HEK293 (cell line): ENCODE measurements around the gene CSNK1G2.
A peak's percentile ranks its signal among the peaks of the same experiment; 100 is the strongest.

Experiments
- CTCF ChIA-PET: fragments of 350-600 bp; formaldehyde crosslinking; extraction: SDS; loops from one replicate; lab custom pipeline; 2021; ENCODE audit warnings: antibody characterized with exemption; lab: Yijun Ruan, JAX
- POLR2A ChIA-PET: fragments of 300-600 bp; formaldehyde crosslinking; extraction: SDS; loops from one replicate; lab custom pipeline; 2020; ENCODE audit warnings: antibody characterized with exemption, inconsistent platforms; lab: Yijun Ruan, JAX
- H3K27ac ChIP-seq: fragments of 200-500 bp; sonication (Bioruptor generic); 2 replicates; pipeline ENCODE4 v1.5.1; 2014; ENCODE audit warnings: low read depth, low read length, control low read depth, inconsistent platforms; ENCODE audit errors: extremely low read depth
- H3K36me3 ChIP-seq, 2 experiments: fragments of 200-500 bp in 1 of 2; sonication (Bioruptor generic) in 1 of 2; 1 replicate in 1 of 2; 2 replicates in 1 of 2; pipeline ENCODE4 v1.5.1; 2014 to 2017; ENCODE audit warnings: inconsistent platforms in 2 of 2, low read length in 2 of 2; ENCODE audit not compliant: control insufficient read depth in 2 of 2, insufficient read depth in 1 of 2
- H3K4me1 ChIP-seq: fragments of 200-500 bp; sonication (Bioruptor generic); 2 replicates; pipeline ENCODE4 v1.5.1; 2014; ENCODE audit warnings: mild to moderate bottlenecking, low read length, inconsistent platforms; ENCODE audit not compliant: control insufficient read depth, insufficient read depth
- H3K4me3 ChIP-seq: 2 replicates; pipeline ENCODE4 v1.5.1; 2011; ENCODE audit warnings: low read depth, mild to moderate bottlenecking, control low read depth, low read length, moderate library complexity
- H3K9me3 ChIP-seq: fragments of 200-500 bp; sonication (Bioruptor generic); 2 replicates; pipeline ENCODE4 v1.5.1; 2014; ENCODE audit warnings: low read depth, low read length, inconsistent platforms; ENCODE audit not compliant: control insufficient read depth, insufficient read depth
- ATF2 ChIP-seq: fragments of 450-650 bp; formaldehyde crosslinking; IDR thresholded peaks from 2 replicates; pipeline ENCODE4 v1.5.1; 2016; ENCODE audit warnings: missing biosample characterization, missing genetic modification characterization, low read depth
- EGR2 ChIP-seq: fragments of 450-650 bp; formaldehyde crosslinking; IDR thresholded peaks from 2 replicates; pipeline ENCODE4 v1.5.1; 2016; ENCODE audit warnings: low read depth, missing biosample characterization, missing genetic modification characterization
- FEZF1 ChIP-seq: fragments of 450-650 bp; formaldehyde crosslinking; IDR thresholded peaks from 2 replicates; pipeline ENCODE4 v1.5.1; 2016; ENCODE audit warnings: missing biosample characterization, missing genetic modification characterization
- HOXC10 ChIP-seq: sonication (generic); formaldehyde crosslinking; IDR thresholded peaks from 2 replicates; pipeline ENCODE4 v1.8.1; 2023; ENCODE audit warnings: mild to moderate bottlenecking, missing genetic modification reagents
- PATZ1 ChIP-seq: fragments of 450-650 bp; formaldehyde crosslinking; IDR thresholded peaks from 2 replicates; pipeline ENCODE4 v1.5.1; 2016; ENCODE audit warnings: missing biosample characterization, missing genetic modification characterization
- PRDM1 ChIP-seq: fragments of 450-650 bp; formaldehyde crosslinking; IDR thresholded peaks from 2 replicates; pipeline ENCODE4; 2016; ENCODE audit warnings: missing biosample characterization, missing genetic modification characterization
- SCRT1 ChIP-seq: fragments of 450-650 bp; formaldehyde crosslinking; IDR thresholded peaks from 2 replicates; pipeline ENCODE4 v1.5.1; 2016; ENCODE audit warnings: missing biosample characterization, missing genetic modification characterization, borderline replicate concordance
- SCRT2 ChIP-seq: fragments of 450-650 bp; formaldehyde crosslinking; IDR thresholded peaks from 2 replicates; pipeline ENCODE4 v1.5.1; 2016; ENCODE audit warnings: missing biosample characterization, missing genetic modification characterization
- ZBTB26 ChIP-seq: fragments of 450-650 bp; formaldehyde crosslinking; optimal IDR thresholded peaks from 2 replicates; pipeline ENCODE3; 2016; ENCODE audit warnings: missing biosample characterization, mild to moderate bottlenecking, missing genetic modification characterization
- ZBTB48 ChIP-seq: fragments of 450-650 bp; formaldehyde crosslinking; IDR thresholded peaks from 2 replicates; pipeline ENCODE4 v1.5.1; 2016; ENCODE audit warnings: missing biosample characterization, missing genetic modification characterization
- ZFHX2 ChIP-seq: fragments of 450-650 bp; formaldehyde crosslinking; conservative IDR thresholded peaks from 2 replicates; pipeline ENCODE4 v1.5.1; 2016; ENCODE audit warnings: missing biosample characterization, missing genetic modification characterization
- ZNF121 ChIP-seq: fragments of 450-650 bp; formaldehyde crosslinking; IDR thresholded peaks from 2 replicates; pipeline ENCODE4 v1.5.1; 2016; ENCODE audit warnings: missing biosample characterization, missing genetic modification characterization
- ZNF18 ChIP-seq: fragments of 450-650 bp; formaldehyde crosslinking; IDR thresholded peaks from 2 replicates; pipeline ENCODE4 v1.5.1; 2016; ENCODE audit warnings: missing biosample characterization, missing genetic modification characterization
- ZNF24 ChIP-seq: fragments of 450-650 bp; formaldehyde crosslinking; IDR thresholded peaks from 2 replicates; pipeline ENCODE4 v1.5.1; 2016; ENCODE audit warnings: missing biosample characterization, missing genetic modification characterization
- ZNF280D ChIP-seq: fragments of 450-650 bp; formaldehyde crosslinking; IDR thresholded peaks from 2 replicates; pipeline ENCODE4 v1.5.1; 2016; ENCODE audit warnings: missing biosample characterization, missing genetic modification characterization
- ZNF366 ChIP-seq: fragments of 450-650 bp; formaldehyde crosslinking; conservative IDR thresholded peaks from 2 replicates; pipeline ENCODE4 v1.5.1; 2016; ENCODE audit warnings: missing biosample characterization, missing genetic modification characterization
- ZNF830 ChIP-seq: fragments of 450-650 bp; IDR thresholded peaks from 2 replicates; pipeline ENCODE4 v1.5.0; 2018; ENCODE audit warnings: missing biosample characterization, missing genetic modification characterization, low read depth, mild to moderate bottlenecking, moderate library complexity

CSNK1G2 gene

GRCh38 chr19:1997353-1998233 is 56.6 kb downstream of the CSNK1G2 start:
- Histone ChIP-seq H3K4me1 (no peaks in the 10 kb centered on the region), H3K36me3 (peaks cover 31 to 61% of the 10 kb centered on the region in 2 experiments), H3K4me3 (no peak overlapping the region), H3K9me3 (no peaks in the 10 kb centered on the region), H3K27ac (no peak overlapping the region)
- TF ChIP-seq ZNF366, result peak; percentile 64
- peak; percentile 96 for TF ChIP-seq ZNF24 (tag by site-specific recombination)
- no peak for TF ChIP-seq HOXC10 (CRISPR knock-in tag)
- TF ChIP-seq PRDM1, result peak; percentile 93
- ChIA-PET CTCF (no interaction called here), POLR2A (no interaction called here)

- H3K36me3 ChIP-seq, result peaks cover 33 to 58% of the 10 kb centered on the region in 2 experiments
- no peaks in the 10 kb centered on the region for H3K9me3 ChIP-seq
- no peaks in the 10 kb centered on the region for H3K4me1 ChIP-seq
- ChIA-PET CTCF (interaction anchor here (0.9 to 1.5 kb wide), 2 partner anchors 21 to 101 kb away, joined by 3 to 6 read pairs; no protein-coding TSS in a partner anchor), POLR2A (no interaction called here)
- H3K4me3 ChIP-seq, result no peak overlapping the region
- TF ChIP-seq PATZ1 (tag by site-specific recombination), result no peak
- peak; percentile 96 for TF ChIP-seq ZNF121 (tag by site-specific recombination)
- no peak for TF ChIP-seq ZNF280D
- TF ChIP-seq SCRT1 (tag by site-specific recombination), result 0 out of 2 replicates have a peak, but pooled peaks have one; percentile 16
- no peak for TF ChIP-seq FEZF1 (tag by site-specific recombination)
- no peak for TF ChIP-seq EGR2 (tag by site-specific recombination)
- no peak for TF ChIP-seq ZBTB48 (tag by site-specific recombination)
- peak; percentile 84 for TF ChIP-seq SCRT2 (tag by site-specific recombination)
- no peak overlapping the region for H3K27ac ChIP-seq
Observed at GRCh38 chr19:1998712-1999708, 58.0 kb downstream of the CSNK1G2 start.

GRCh38 chr19:1999856-2000515 is 59.0 kb downstream of the CSNK1G2 start:
- peaks cover 28 to 55% of the 10 kb centered on the region in 2 experiments for H3K36me3 ChIP-seq
- H3K27ac ChIP-seq, result no peak overlapping the region
- POLR2A ChIA-PET, result no interaction called here
- no peaks in the 10 kb centered on the region for H3K4me1 ChIP-seq
- CTCF ChIA-PET, result interaction anchor here (1.5 kb wide), 1 partner anchor 20 kb away, joined by 6 read pairs; no protein-coding TSS in a partner anchor
- no peaks in the 10 kb centered on the region for H3K9me3 ChIP-seq
- TF ChIP-seq EGR2 (tag by site-specific recombination) (peak; percentile 88), ZBTB26 (tag by site-specific recombination) (no peak), ZBTB48 (tag by site-specific recombination) (no peak), ZFHX2 (peak; percentile 55), ZNF18 (no peak), ZNF830 (no peak), ATF2 (no peak)
- H3K4me3 ChIP-seq, result no peak overlapping the region
